GM18870 (cell line): ENCODE measurements around the gene DIP2C.

ENCODE experiments used
- ATAC-seq: cut with Tn5 transposase; IDR thresholded peaks from one replicate; pipeline ENCODE4 v1.9.1; 2021; ENCODE audit warnings: moderate library complexity; ENCODE audit not compliant: unreplicated experiment

Gene DIP2C

DNA sequence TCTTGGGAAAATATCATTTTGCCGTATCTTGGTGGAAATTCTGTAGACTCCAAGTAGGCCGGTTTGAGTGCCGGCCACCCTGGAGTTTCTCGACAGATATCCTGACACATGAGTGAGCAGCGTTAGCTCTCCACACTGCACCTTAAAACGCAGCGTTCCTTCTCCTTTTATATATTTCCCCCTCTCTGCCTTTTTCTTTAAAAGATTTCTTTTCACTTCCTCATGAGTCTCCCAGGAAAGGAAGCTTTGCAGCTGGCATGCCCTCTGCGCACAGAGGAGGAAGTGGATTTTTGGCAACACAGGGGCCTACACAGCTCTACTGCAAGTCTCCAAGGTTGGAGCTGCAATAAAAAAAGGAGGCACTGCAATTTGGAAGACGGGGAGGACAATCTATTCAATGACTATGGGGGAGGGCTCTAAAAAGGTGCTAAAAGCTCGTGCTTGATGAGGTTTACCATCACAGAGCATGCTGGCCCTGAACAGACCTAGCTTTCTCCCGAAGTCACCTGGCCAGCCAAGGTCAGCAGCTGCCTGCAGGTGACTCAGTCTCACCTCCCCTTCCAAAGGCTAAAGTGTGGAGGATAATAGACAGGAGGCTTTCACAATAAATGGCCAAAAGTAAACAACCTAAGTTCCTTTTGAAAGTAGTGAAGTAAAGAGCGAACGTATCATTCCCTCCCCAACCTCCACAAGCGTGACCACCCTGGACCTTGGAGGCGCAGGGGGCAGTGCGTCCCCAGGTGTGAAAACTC, 301.4 kb downstream of the DIP2C start:
- ATAC-seq: no peak

DNA sequence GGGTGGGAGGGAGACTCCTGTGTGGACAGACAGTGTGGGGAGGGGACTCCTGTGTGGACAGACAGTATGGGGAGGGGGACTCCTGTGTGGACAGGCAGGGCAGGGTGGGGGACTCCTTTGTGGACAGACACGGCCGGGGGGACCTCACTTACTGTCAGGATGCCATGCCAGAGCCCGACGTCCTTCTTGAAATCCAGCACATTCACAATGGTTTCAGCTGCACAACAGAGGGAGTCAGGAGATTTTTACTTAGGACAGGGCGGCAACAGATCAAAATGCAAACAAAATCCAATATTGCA, 301.9 kb downstream of the DIP2C start:
- ATAC-seq: no peak

DNA sequence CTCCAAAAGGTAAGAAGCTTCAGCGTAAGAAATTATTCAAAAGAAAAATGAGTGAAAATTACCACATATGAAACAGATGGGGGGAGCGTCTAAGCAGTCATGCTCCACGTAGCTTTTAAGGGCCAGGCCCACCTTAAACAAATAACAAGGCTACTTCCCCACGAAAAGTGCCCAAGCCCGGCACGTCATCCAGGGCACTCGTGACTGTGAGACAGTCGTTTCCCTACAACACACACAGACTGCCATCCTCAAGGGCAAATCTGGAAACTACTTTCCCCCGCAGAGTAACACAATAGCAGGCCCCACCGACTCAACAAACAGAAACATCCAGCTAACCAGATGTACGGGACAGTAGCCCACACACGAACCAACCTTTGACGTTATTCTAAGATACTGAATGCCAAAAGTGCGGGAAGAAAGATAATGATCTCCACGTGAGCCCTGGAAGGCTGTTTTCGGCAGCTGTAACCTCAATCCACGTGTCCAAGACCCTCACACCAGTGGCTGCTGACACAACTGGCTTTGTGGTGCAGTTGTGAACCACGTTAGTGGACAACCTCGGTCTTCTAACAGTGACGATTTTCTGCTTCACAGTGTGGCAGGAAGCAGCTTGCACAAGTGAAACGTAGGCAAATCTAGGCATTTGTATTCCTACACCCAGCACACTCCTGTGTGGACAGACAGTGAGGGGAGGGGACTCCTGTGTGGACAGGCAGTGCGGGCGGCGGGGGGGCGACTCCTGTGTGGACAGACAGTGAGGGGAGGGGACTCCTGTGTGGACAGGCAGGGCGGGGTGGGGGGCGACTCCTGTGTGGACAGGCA, 302.5 kb downstream of the DIP2C start:
- ATAC-seq: no peak

DNA sequence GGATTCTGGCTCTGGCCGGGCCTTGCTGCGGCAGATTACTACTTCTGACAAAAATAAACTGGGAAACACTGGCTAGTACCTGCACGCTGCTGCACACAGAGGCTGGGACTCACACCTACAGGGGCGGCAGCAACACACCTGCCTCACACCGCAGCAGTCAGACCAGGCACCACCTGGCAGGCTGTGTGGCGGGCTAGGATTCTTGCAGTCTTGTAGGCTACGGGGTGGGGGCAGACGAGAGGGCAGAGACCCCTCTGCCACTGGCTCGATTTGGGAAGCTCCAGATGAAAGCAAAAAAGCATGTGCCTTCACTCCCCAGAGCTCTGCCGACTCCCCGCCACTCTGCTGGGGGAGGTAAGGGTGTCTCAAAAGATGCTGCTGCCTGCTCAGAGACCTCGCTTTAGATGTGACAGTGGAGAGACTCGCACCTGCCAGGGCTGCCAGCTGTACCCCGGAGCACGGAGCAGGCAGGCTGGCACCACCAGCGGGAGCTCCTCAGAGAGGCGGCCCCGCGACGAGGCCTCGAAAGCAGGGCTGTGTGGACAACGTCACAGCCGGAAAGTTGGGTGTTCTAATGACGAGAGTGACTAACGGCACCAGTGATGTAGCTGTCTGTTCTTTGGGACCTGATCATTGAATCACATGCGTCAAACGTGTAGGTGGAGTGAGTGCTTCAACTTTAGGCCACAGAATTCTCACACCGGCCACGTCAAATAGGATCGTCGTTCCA, 303.7 kb downstream of the DIP2C start:
- no peak for ATAC-seq

DNA sequence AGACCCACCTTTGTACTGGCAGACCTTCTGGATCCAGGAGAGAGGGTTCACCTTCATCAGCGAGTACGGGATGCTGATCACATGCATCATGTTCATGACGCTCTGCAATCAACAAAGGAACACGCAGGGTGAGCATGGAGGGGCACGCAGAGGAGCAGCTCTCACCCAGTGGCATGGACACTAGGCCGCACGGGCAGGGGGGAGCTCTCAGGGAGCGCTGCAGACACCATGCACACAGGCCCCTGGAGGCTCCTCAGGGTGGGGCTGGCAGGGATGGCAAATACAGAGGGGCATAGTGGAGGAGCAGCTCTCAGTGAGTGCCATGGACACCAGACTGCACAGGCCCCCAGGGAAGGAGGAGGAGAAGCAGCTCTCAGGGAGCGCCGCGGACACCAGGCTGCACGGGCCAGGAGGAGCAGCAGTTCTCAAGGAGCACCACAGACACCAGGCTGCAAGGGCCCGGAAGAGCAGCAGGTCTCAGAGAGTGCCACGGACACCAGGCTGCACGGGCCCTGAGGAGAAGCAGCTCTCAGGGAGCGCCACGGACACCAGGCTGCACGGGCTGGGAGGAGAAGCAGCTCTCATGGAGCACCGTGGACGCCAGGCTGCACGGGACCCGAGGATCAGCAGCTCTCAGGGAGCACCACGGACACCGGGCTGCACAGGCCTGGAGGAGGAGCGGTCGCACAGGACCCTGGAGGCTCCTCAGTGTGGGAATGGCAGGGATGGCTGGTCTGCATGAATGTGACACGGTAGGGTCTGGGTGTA, 304.7 kb downstream of the DIP2C start:
- no peak for ATAC-seq

DNA sequence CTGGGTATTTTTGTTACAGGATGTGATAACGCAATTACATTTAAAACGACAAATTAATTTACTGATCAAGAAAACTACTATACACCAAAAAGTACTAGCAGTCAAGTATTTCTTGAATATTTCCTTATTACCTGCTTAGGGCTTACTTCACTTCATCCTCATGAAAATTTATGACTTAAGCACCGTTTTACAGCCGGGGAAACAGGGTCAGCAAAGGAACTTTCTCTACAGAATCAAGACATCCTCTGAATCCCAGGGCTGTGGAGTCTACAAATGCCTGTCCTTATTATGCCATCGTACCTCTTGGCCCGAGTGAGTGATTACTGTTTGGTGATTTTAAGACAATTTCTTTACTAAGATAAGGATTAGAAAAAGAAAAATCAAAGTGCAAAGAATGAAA, 305.9 kb downstream of the DIP2C start:
- ATAC-seq: no peak

DNA sequence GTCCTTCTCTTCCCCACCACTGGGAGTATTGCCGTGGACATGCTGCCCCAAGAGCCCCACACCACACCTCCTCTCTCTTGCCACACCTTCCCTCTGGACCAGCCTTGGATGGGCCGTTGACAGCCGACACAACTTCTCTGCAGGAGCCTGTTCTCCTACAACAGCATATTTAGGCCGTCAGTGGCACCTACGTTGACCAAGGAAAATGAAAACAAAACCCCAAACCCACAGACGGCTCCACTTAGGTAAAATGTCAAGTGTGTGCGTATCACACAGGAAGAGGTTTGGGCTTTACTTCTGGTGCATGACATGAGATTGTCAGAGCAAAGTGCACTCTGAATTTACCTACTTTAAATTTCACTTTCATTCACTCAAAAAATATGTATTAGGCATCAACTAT, 307.7 kb downstream of the DIP2C start:
- ATAC-seq: no peak

DNA sequence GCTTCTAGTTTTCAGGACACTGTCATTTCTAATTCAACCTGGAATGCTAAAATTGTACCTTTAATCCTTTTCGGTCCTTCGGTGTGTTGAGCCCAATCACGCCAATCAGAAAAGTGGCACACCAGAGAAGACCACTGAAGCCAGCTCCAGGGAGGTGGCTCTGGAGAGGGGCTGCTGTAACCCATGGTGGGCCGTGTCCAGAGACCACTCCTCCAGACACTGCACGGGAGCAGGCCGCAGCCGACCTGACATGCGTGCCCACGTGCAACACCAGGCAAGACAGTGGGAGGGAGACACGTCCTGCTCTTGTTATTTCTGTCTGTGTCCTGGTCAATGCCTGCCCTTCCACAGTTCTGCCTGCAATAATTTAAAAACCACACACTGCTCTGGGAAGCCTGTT, 308.1 kb downstream of the DIP2C start:
- ATAC-seq: no peak

DNA sequence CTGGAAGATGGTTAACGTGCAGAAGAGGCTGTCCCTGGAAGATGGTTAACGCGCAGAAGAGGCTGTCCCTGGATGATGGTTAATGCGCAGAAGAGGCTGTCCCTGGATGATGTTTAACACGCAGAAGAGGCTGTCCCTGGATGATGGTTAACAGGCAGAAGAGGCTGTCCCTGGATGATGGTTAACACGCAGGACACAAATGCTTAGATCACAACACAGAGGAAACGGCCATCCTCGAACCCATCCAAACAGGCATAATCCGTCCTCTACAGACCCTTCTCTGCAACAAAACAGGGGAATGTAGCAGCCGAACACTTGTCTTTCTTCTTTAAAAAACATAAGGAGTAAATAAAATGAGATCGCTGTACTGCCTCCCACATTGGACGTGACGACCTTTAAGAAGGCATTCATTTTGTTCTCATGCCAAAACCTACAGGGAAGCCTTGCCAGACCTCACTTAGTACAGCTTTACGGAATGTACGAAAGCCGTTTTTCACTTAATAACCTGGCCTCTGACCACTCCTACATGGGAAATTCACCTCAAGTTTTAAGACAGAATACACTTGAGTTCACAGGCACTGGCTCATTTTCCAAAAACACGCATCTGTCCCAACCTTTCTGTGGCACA, 309.0 kb downstream of the DIP2C start:
- no peak for ATAC-seq

DNA sequence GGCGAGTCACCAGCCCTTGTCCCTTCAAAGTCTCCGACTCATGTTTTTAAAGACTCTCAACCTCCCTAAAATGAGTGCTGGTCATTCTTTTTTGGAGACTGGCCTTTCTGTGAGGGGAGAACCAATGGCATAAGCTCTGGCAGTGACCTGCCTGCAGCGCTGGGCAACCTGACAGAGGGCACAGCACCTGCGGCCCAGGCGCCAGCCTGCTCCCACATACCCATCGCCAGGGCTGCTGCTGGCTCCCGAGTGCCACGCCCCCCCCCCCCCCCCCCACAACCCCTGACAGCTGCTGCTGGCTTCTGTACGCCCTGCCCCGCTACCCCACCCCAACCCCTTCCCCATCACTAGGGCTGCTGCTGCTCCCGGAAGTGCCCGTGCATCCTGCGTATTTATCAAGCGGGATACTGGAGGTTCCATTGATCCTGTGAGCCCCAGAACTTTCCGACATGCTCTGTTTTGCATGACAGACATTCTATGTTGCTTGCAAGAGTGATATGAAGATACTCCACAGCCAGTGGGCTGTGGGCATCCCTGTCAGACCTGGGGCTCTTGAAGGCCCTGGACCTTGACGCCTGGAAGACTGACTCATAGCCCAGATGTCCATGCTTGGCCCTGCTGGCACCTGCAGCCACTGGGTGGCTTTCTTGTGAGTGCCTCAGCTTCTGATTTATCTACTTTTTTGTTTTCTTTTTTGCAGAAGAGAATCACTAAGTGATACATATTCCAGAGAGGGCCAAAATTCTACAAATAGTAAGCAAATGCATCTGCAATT, 310.4 kb downstream of the DIP2C start:
- no peak for ATAC-seq

DNA sequence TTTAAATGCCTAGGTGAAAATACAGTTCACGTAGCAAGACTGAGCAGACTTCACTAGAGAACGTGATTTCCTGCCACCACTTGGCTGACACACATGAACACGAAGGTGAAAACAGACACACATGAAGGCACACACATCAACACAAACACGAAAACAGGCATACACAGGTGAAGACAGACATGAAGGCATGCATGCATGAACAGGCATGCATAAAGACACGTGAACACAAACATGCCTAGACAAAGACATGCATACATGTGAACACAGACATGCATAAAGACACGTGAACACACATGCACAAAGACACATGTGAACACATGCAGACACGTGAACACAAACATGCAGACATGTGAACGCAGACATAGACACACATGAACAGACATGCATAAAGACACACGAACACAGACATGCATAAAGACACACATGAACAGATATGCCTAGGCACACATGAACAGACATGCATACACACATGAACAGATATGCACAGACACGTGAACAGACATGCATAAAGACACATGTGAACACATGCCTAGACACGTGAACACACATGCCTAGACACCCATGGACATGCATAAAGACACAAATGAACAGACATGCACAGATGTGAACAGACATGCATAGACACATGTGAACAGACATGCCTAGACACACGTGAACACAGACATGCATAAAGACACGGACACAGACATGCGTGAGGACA, 311.1 kb downstream of the DIP2C start:
- ATAC-seq: no peak

DNA sequence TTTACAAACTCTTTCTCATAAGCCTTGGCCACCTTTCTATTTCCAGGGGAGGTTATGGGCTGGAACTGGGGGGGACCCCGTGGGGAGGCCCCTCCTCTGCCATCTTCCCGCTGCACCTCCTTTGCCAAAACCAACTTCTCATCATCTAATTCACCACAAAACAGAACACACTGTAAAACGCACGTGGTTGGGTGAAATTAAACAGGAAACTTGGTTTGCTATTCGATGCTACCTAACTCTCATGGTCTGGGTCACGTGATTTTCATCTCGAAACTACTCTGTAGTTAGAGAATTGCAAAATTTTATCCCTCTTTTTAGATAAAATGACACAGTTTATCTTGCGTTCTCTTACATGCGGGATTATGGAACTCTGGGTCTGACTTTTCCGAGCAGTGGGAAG, 312.2 kb downstream of the DIP2C start:
- no peak for ATAC-seq

DNA sequence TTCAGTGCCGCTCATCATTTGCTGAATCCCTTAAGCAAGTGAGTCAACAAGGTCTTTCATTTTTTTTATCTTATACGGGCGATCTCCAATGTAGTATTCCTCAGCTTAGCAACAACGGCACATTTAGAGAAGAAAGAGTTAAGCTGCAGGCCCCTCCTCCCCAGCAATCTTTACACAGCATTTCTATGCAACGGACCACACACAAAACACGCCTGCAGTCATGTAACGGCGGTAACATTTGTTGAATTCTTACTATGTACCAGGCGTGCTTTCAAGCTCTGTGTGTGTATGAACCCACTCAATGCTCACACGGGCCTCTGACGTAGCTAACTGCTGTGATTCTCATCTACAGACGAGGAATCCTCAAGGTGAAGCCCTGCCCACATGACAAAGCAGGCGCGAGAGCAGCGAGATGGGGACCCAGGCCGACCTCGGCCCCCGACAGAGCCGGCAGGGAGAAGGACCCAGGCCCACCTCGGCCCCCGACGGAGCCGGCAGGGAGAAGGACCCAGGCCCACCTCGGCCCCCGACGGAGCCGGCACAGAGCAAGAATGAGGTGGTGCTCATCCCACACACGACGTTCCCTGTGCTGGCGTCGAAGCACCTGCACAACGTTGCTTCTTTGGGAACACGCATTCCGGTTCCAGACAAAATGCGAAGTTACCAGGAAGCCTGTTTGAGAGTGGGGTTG, 313.5 kb downstream of the DIP2C start:
- no peak for ATAC-seq

DNA sequence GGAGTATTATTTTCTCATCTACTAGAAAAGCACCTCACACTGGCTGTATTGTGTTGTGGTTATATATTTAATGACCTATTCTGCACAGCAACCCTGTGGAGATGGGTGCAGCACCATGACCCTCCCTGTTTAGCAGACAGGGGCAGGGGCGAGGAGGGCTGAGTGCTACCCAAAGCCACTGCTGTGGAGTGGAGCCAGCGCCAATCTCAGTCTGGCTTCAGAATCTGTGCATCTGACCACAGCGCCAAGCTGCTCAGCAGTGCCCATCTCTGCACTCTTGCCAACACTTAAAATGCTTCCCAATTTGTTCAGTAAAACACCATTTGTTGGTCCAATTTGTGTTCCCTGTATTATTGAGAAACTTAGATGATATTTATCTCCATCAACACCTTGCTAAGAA, 315.1 kb downstream of the DIP2C start:
- no peak for ATAC-seq

DNA sequence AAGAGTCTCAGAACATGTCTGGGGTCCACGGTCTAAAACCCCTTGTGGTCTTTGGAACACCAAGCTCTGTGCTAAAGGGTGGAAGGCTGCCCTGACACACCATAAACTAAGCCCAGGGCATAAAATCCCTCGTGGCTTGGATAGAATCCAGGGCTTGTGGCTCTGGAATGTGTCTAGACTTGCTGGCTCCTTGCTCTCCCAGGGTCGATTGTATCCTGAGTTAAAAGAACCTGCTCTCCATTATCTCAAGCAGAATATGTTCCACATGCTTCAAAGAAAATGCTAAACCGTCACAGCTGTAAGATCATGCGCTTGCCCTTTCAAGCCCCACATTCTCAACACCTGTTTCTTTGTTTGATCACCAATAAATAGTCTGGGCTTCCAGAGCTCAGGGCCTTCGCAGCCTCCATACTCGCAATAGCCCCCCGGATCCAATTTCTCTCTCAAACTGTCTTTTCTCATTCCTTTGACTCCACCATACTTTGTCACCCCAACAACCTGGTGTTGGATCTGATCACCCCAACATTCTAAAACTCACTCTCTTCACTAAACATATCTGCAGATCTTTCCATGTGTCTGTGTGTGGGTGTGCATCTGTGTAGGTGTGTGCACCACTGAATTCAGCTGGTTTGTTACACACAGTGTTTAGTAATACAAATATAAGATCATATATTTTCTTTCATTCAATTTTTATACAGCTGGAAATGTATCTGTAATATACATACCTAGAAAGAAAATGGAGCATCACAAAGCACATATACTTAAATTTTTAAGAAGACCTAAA, 315.8 kb downstream of the DIP2C start:
- no peak for ATAC-seq

DNA sequence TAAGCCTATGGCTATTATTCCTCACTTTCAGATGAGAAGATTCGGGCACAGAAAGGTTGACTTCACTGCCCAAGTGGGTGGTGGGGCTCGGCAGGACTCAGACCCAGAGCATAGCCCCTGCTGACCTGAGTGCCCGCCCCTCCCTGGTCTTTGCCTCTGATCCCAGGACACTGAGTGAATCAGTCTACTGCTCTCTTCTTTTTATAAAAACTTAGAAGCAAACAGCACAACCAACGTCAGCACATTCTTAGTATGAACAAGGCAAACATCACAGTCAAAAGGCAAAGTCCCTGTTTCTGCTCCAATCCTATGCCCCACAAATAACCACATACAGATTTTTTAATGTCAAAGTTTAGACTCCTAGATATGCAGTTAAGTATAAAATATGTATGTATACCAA, 316.5 kb downstream of the DIP2C start:
- no peak for ATAC-seq

DNA sequence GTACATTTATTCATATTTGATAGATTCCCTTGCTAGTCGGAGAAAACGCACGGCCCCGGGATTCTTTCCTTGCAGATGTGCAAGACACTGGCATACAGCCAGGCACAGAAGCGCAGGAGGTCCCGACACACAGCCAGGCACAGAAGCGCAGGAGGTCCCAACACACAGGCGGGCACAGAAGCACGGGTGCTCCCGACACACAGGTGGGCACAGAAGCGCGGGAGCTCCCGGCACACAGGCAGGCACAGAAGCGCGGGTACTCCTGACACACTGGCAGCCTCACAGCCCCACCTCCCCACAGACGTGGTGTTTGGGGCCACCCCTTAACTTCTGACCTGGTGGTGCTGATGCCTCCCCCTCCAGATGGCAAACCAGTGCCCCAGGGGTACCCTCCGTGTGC, 316.9 kb downstream of the DIP2C start:
- ATAC-seq: no peak

DNA sequence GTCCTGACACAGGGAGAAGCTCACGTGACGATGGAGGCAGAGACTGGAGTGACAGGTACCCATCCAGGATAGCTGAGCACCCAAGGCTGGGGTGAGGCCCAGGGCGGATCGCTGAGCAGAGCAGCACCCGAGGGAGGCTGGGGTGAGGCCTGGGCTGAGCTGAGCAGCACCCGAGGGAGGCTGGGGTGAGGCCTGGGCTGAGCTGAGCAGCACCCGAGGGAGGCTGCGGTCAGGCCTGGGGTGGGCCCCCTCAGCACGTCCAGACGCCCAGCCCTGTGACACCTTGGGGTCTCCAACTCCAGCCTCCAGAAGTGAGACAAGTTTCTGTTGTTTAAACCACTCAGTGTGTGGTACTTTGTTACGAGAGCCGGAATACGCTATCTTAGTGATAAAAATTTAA, 318.0 kb downstream of the DIP2C start:
- ATAC-seq: no peak
